HG03342 (cell line): ENCODE results near the gene HTN3.
A peak's percentile ranks its signal among the peaks of the same experiment; 100 is the strongest.
"Not testable (repeated sequence)": the region's sequence is repeated elsewhere in the genome, so short reads cannot be mapped to it uniquely, and the experiment has no call there.

ENCODE experiments used
- ATAC-seq: cut with Tn5 transposase; IDR thresholded peaks from one replicate; pipeline ENCODE4 v1.9.1; 2021; ENCODE audit warnings: mild to moderate bottlenecking, moderate library complexity; ENCODE audit not compliant: unreplicated experiment

HTN3 gene

GRCh38 chr4:70028159-70028558 lies at the start of gene HTN3:
TSS of gene HTN3 (plus strand) at chr4:70028459. CDS start at chr4:70030741, 2,282 bp downstream.
- ATAC-seq, result not testable (repeated sequence)

DNA sequence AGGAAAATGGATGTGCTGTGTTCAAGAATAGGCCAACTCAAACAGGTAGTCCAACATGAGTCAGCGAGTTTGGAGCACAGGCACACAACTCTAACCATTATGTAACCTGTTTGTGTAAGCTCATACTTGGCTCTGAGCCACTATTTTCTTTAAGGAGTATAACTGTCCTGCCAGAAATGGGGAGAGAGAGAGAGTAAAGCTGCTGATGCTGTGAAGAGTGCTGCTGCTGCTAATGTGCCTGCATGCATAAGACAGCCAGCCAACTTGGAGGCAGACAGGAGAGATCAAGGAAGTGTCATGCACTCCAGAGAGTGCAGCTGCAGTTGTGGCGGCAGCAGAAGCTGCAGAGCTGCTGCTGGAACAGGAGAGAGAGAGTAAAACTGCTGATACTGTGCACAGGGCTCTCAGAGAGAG lies 44.2 kb upstream of the HTN3 start:
- ATAC-seq, result peak; percentile 43

- no peak for ATAC-seq
Measured at GRCh38 chr4:69986663-69987062, 41.6 kb upstream of the HTN3 start.

DNA sequence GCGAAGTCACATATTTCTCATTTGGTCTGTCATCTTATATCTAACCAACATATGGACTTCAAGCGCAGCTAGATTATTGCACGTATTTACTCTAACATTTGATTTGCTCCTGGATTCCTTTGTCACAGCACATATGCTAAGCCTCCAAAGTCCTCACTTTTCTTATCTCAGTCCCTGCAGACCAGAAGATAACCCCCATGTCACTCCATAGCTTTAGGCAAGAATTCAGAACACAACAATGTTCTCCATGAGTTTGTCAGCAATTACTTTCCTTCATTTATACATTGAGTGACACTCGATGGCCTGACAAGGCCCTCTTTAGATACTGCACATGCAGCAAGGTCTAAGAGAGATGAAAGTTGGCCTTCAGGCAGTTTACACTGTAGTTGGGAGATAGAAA lies 37.2 kb upstream of the HTN3 start:
- no peak for ATAC-seq

- ATAC-seq, result no peak
Measured at GRCh38 chr4:69994782-69995181, 33.5 kb upstream of the HTN3 start.

GRCh38 chr4:69995526-69996016 lies 32.7 kb upstream of the HTN3 start, which contains the start of gene STATH:
TSS of gene STATH (plus strand) at chr4:69995966. CDS start at chr4:69998438, 2,472 bp downstream.
- ATAC-seq, result no peak

- no peak for ATAC-seq
Measured at GRCh38 chr4:69999420-69999819, 28.8 kb upstream of the HTN3 start.

DNA sequence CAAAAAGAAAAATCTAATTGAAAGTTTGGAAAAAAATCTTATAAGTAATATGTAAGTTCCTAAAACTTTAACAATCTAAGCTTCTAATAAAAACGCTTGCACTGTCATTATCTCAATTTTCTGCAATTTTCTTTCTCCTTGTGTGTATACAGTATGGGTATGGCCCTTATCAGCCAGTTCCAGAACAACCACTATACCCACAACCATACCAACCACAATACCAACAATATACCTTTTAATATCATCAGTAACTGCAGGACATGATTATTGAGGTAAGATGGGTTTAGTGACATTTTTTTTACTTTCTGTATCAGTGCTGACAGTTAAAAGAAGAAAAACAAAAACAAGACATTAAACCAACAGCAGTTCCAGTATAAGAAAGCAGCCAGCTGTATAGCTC lies 27.5 kb upstream of the HTN3 start:
- ATAC-seq, result no peak

- no peak for ATAC-seq
Measured at GRCh38 chr4:70002507-70002906, 25.8 kb upstream of the HTN3 start.

DNA sequence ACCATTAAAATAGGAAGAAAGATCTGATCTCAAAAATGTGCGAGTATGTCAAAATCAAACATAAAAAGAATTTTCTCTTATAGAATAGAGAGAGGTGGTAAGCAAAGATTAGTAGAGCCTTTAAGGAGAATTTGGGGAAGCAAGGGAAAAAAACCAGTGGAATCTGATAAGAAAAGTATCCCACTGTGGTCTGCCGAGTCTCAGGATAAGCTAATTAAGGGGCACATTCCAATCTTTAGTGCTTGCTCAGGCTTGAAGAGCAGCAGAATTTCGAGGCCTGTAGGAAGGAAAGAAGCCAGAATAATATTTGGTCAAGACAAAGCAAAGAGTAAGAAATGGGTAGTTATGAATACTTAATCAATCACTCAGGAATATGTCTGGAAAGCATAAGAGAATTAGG lies 19.5 kb upstream of the HTN3 start:
- no peak for ATAC-seq

GRCh38 chr4:70019006-70019405 lies 9.3 kb upstream of the HTN3 start:
- not testable (repeated sequence) for ATAC-seq

- ATAC-seq, result no peak
Measured at GRCh38 chr4:70023218-70023617, 5.0 kb upstream of the HTN3 start.

- no peak for ATAC-seq
Measured at GRCh38 chr4:70027011-70027410, 1.2 kb upstream of the HTN3 start.

DNA sequence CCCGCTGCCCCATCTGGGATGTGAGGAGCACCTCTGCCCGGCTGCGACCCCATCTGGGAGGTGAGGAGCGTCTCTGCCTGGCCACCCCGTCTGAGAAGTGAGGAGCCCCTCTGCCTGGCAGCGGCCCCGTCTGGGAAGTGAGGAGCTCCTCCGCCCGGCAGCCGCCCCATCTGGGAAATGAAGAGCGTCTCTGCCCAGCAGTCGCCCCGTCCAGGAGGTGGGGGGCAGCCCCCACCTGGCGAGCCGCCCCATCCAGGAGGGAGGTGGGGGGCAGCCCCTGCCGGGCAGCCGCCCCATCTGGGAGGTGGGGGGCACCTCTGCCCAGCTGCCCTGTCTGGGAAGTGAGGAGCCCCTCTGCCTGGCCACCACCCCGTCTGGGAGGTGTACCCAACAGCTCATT lies 9.3 kb downstream of the HTN3 start:
- ATAC-seq, result not testable (repeated sequence)

GRCh38 chr4:70039928-70040327 lies 11.7 kb downstream of the HTN3 start:
- not testable (repeated sequence) for ATAC-seq

- no peak for ATAC-seq
Measured at GRCh38 chr4:70041652-70042286, 13.5 kb downstream of the HTN3 start.

DNA sequence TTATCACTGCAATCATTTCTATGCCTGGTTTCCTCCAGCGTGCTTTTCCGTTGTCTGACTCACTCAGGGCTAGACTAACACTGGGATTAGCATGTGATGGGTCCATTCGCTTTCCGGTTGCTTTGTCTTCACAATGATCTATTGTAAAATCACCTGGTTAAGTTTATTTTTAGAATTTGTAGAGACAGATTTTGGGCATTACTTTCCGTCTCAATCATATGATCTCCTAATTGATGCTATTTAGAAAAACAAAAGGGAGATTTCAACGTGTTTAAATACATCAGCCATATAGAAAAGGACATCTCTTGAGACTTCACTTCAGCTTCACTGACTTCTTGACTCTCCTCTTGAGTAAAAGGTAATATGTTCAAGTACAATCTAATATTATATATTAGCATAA lies 21.9 kb downstream of the HTN3 start, which contains the start of gene HTN1:
TSS of gene HTN1 (plus strand) at position 301 of the 400 bp plus-strand sequence. CDS start 2,639 bp downstream, outside the sequence.
- ATAC-seq, result not testable (repeated sequence)

- ATAC-seq, result not testable (repeated sequence)
Measured at GRCh38 chr4:70056534-70056933, 28.3 kb downstream of the HTN3 start.

- ATAC-seq, result no peak
Measured at GRCh38 chr4:70057651-70058050, 29.4 kb downstream of the HTN3 start.

DNA sequence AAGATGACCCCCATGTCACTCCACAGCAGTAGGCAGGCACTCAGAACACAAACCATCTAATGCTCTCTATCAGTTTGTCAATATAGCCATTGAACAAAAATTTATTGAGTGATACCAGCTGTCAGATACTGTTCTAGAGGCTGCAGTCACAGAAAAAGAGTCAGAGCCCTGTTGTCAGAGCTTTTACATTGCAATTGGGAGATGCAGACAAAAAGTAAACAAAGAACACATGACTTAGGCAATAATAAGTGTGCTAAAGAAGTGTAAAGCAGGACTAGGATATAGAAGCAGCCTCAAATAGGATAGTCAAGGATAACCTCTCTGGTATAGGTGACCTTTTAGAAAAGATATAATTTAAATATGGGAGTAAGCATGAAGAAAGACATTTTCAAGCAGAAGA lies 30.9 kb downstream of the HTN3 start:
- no peak for ATAC-seq

GRCh38 chr4:70062000-70062399 lies 33.7 kb downstream of the HTN3 start:
- ATAC-seq, result peak; percentile 91

GRCh38 chr4:70080205-70080604 lies 51.9 kb downstream of the HTN3 start:
- no peak for ATAC-seq
